Peyer's patch (tissue), 4 donors: ENCODE results near the gene WDR7. TPM values are rescaled to one million over a fixed set of nuclear protein-coding genes. Genes with fewer than 3 reads are reported as not detected.
A peak's percentile ranks its signal among the peaks of the same experiment; 100 is the strongest.

ENCODE experiments used
- DNase-seq, 3 donors: peaks; one replicate each; pipeline ENCODE4 v3.0.0-alpha.2; 2017 to 2019
- H3K27ac ChIP-seq, 4 donors: fragments of 200-600 bp; sonication (generic); one replicate each; pipeline ENCODE4 v1.5.1; 2016 to 2019
- H3K27me3 ChIP-seq, 2 donors: fragments of 200-600 bp; sonication (generic); one replicate each; pipeline ENCODE4 v1.5.1; 2019
- H3K36me3 ChIP-seq, 3 donors: fragments of 200-600 bp; sonication (generic); one replicate each; pipeline ENCODE4 v1.5.1; 2016 to 2019
- H3K4me1 ChIP-seq, 4 donors: fragments of 200-600 bp; sonication (generic); one replicate each; pipeline ENCODE4 v1.5.1; 2016 to 2019
- H3K4me3 ChIP-seq, 4 donors: fragments of 200-600 bp; sonication (generic); 1 replicate in 3 of 4; 2 replicates in 1 of 4; pipeline ENCODE4 v1.5.1; 2016 to 2019; ENCODE audit warnings: mild to moderate bottlenecking in 1 of 4
- H3K9me3 ChIP-seq, 4 donors: fragments of 200-600 bp; sonication (generic); one replicate each; pipeline ENCODE4 v1.5.1; 2016 to 2019; ENCODE audit warnings: mild to moderate bottlenecking in 1 of 4
- CTCF ChIP-seq, 6 experiments: fragments of 450-650 bp in 4 of 6; fragments of 200-600 bp in 2 of 6; sonication (generic) in 1 of 6; IDR thresholded peaks; one replicate each; pipeline ENCODE4 v1.5.1; 2017 to 2019; ENCODE audit warnings: antibody characterized with exemption in 6 of 6, mild to moderate bottlenecking in 3 of 6, moderate library complexity in 1 of 6
- POLR2A ChIP-seq, 2 donors: fragments of 450-650 bp; IDR thresholded peaks; one replicate each; pipeline ENCODE4 v1.5.1; 2017; ENCODE audit warnings: antibody characterized with exemption in 2 of 2, mild to moderate bottlenecking in 2 of 2, moderate library complexity in 2 of 2
- total RNA-seq, 4 donors: library from RNA; depleted of rRNA; stranded (reverse); fragments of >200 nt; gene quantifications; one replicate each; pipeline ENCODE4 v1.1.0, GENCODE V29; 2016

The WDR7 gene
- total RNA-seq, 4 donors from 2014 or later, result 28.0 to 60.2 (median 34.4) TPM

- H3K4me3 ChIP-seq, result no peak overlapping the region
- no peaks in the 10 kb centered on the region for H3K9me3 ChIP-seq
- H3K4me1 ChIP-seq, result peaks cover 0 to 4% (median 0%) of the 10 kb centered on the region in 4 donors
- H3K27me3 ChIP-seq, result no peaks in the 10 kb centered on the region
- DNase-seq, result no peak
- no peak overlapping the region for H3K27ac ChIP-seq
- no peaks in the 10 kb centered on the region for H3K36me3 ChIP-seq
- no peak for TF ChIP-seq CTCF (IDR thresholded peaks at IDR 0.05)
- TF ChIP-seq POLR2A (IDR thresholded peaks at IDR 0.05), result no peak
These were observed 252.5 kb downstream of the WDR7 start for GRCh38 chr18:56903686-56904085.

GRCh38 chr18:56907771-56908170, 256.6 kb downstream of the WDR7 start:
- Histone ChIP-seq H3K36me3 (no peaks in the 10 kb centered on the region), H3K9me3 (no peaks in the 10 kb centered on the region), H3K27ac (no peak overlapping the region), H3K27me3 (no peaks in the 10 kb centered on the region), H3K4me1 (peaks cover 0 to 3% (median 0%) of the 10 kb centered on the region in 4 donors), H3K4me3 (no peak overlapping the region)
- no peak for DNase-seq
- TF ChIP-seq POLR2A (IDR thresholded peaks at IDR 0.05) (no peak), CTCF (IDR thresholded peaks at IDR 0.05) (no peak)

- Histone ChIP-seq H3K27me3 (no peaks in the 10 kb centered on the region), H3K4me1 (peaks cover 0 to 3% (median 0%) of the 10 kb centered on the region in 4 donors), H3K9me3 (no peaks in the 10 kb centered on the region), H3K36me3 (no peaks in the 10 kb centered on the region), H3K4me3 (no peak overlapping the region), H3K27ac (no peak overlapping the region)
- DNase-seq, result no peak
- TF ChIP-seq CTCF (IDR thresholded peaks at IDR 0.05) (no peak), POLR2A (IDR thresholded peaks at IDR 0.05) (no peak)
These were observed 259.1 kb downstream of the WDR7 start for GRCh38 chr18:56910237-56910636.

GRCh38 chr18:56910967-56911366, 259.8 kb downstream of the WDR7 start:
- H3K27ac ChIP-seq, result peak overlapping the region in 1 of 4 donors; percentile 26
- no peaks in the 10 kb centered on the region for H3K27me3 ChIP-seq
- H3K9me3 ChIP-seq, result no peaks in the 10 kb centered on the region
- TF ChIP-seq CTCF (IDR thresholded peaks at IDR 0.05), result peak in 3 of 6 experiments; percentile 34 to 42 (median 39)
- no peak for TF ChIP-seq POLR2A (IDR thresholded peaks at IDR 0.05)
- H3K4me1 ChIP-seq, result peaks cover 0 to 3% (median 0%) of the 10 kb centered on the region in 4 donors
- DNase-seq, result peak in 1 of 3 donors; percentile 50
- H3K4me3 ChIP-seq, result no peak overlapping the region
- no peaks in the 10 kb centered on the region for H3K36me3 ChIP-seq

- TF ChIP-seq CTCF (IDR thresholded peaks at IDR 0.05) (no peak), POLR2A (IDR thresholded peaks at IDR 0.05) (no peak)
- H3K4me1 ChIP-seq, result peaks cover 0 to 3% (median 0%) of the 10 kb centered on the region in 4 donors
- no peaks in the 10 kb centered on the region for H3K27me3 ChIP-seq
- no peak overlapping the region for H3K27ac ChIP-seq
- H3K36me3 ChIP-seq, result no peaks in the 10 kb centered on the region
- H3K4me3 ChIP-seq, result no peak overlapping the region
- no peak for DNase-seq
- H3K9me3 ChIP-seq, result no peaks in the 10 kb centered on the region
These were observed 262.8 kb downstream of the WDR7 start for GRCh38 chr18:56913941-56914340.

- Histone ChIP-seq H3K4me1 (no peaks in the 10 kb centered on the region), H3K27ac (no peak overlapping the region), H3K36me3 (no peaks in the 10 kb centered on the region), H3K4me3 (no peak overlapping the region), H3K27me3 (no peaks in the 10 kb centered on the region), H3K9me3 (no peaks in the 10 kb centered on the region)
- TF ChIP-seq POLR2A (IDR thresholded peaks at IDR 0.05) (no peak), CTCF (IDR thresholded peaks at IDR 0.05) (no peak)
- DNase-seq, result no peak
These were observed 268.0 kb downstream of the WDR7 start for GRCh38 chr18:56919190-56919589.
